ENCODE results near the gene PSMG2. TPM values are rescaled to one million over a fixed set of nuclear protein-coding genes. Genes with fewer than 3 reads are reported as not detected.

PSMG2 gene
- total and polyA plus RNA-seq, 4 donors, result 53.9 to 94.0 (median 72.1) TPM

GRCh38 chr18:12703664-12704063 lies 822 bp downstream of the PSMG2 start:
- DNase-seq (no peak), ATAC-seq (ENCODE audit: low FRiP score) (no peak)
- H3K4me3 ChIP-seq (ENCODE audit: low read length in 2 of 2), result peak overlapping the region; percentile 90 to 97
- H3K36me3 ChIP-seq (ENCODE audit: control insufficient read depth in 1 of 2, insufficient read depth in 2 of 2, low read length in 1 of 2), result peaks cover 0 to 6% of the 10 kb centered on the region in 2 donors
- intact Hi-C loops (cut with DNase I), result no loop called here
- H3K4me1 ChIP-seq (ENCODE audit: control insufficient read depth in 1 of 2, insufficient read depth in 2 of 2, low read length in 2 of 2), result peaks cover 0 to 3% of the 10 kb centered on the region in 2 donors
- H3K9me3 ChIP-seq (ENCODE audit: control insufficient read depth, low read length), result no peaks in the 10 kb centered on the region
- no peaks in the 10 kb centered on the region for H3K27me3 ChIP-seq (ENCODE audit: control insufficient read depth in 1 of 2, insufficient read depth in 2 of 2, low read length in 1 of 2)
- 0 to 1% methylated on average over 2 of the region's 2 CpGs for WGBS, 2 donors
- peak overlapping the region in 1 of 2 donors; percentile 22 for H3K27ac ChIP-seq (ENCODE audit: low read depth in 1 of 2, low read length in 2 of 2)

DNA sequence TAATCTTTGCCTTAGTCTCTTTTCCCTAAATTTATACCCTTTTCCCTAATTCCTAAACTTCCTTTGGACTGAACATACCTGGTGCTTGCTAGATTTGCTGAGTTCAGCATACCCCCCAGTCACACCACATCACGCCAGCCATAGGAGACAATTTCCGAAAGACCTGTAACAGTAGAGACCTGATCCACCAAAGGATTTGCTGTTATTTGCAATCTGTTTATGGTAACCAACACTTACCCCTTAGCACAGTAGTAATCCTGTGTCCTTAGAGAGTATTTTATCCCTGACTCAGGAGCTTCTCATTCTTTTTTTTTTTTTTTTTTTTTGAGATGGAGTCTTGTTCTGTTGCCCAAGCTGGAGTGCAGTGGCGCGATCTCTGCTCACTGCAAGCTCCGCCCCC lies 8.6 kb downstream of the PSMG2 start:
- H3K4me3 ChIP-seq (ENCODE audit: low read length in 2 of 2), result no peak overlapping the region
- ATAC-seq (ENCODE audit: low FRiP score) (no peak), DNase-seq (no peak)
- intact Hi-C loops (cut with DNase I), result no loop called here
- WGBS, 2 donors, result 96 to 99% methylated on average over 5 of the region's 5 CpGs
- H3K27me3 ChIP-seq (ENCODE audit: control insufficient read depth in 1 of 2, insufficient read depth in 2 of 2, low read length in 1 of 2), result no peaks in the 10 kb centered on the region
- no peak overlapping the region for H3K27ac ChIP-seq (ENCODE audit: low read depth in 1 of 2, low read length in 2 of 2)
- H3K4me1 ChIP-seq (ENCODE audit: control insufficient read depth in 1 of 2, insufficient read depth in 2 of 2, low read length in 2 of 2), result no peaks in the 10 kb centered on the region
- H3K9me3 ChIP-seq (ENCODE audit: control insufficient read depth, low read length), result no peaks in the 10 kb centered on the region
- H3K36me3 ChIP-seq (ENCODE audit: control insufficient read depth in 1 of 2, insufficient read depth in 2 of 2, low read length in 1 of 2), result peaks cover 11 to 13% of the 10 kb centered on the region in 2 donors

- DNase-seq, result no peak
- no peak for ATAC-seq (ENCODE audit: low FRiP score)
- Histone ChIP-seq H3K4me3 (ENCODE audit: low read length in 2 of 2) (no peak overlapping the region), H3K4me1 (ENCODE audit: control insufficient read depth in 1 of 2, insufficient read depth in 2 of 2, low read length in 2 of 2) (no peaks in the 10 kb centered on the region), H3K9me3 (ENCODE audit: control insufficient read depth, low read length) (no peaks in the 10 kb centered on the region), H3K27me3 (ENCODE audit: control insufficient read depth in 1 of 2, insufficient read depth in 2 of 2, low read length in 1 of 2) (no peaks in the 10 kb centered on the region), H3K27ac (ENCODE audit: low read depth in 1 of 2, low read length in 2 of 2) (no peak overlapping the region), H3K36me3 (ENCODE audit: control insufficient read depth in 1 of 2, insufficient read depth in 2 of 2, low read length in 1 of 2) (peaks cover 4 to 5% of the 10 kb centered on the region in 2 donors)
- WGBS, 2 donors, result 87 to 90% methylated on average over 5 of the region's 5 CpGs
- intact Hi-C loops (cut with DNase I), result loop anchor here in 1 of 2 donors (5.0 kb wide), 1 partner anchor 276 kb away; no protein-coding TSS in a partner anchor
These were observed 18.8 kb downstream of the PSMG2 start for GRCh38 chr18:12721495-12722275.

DNA sequence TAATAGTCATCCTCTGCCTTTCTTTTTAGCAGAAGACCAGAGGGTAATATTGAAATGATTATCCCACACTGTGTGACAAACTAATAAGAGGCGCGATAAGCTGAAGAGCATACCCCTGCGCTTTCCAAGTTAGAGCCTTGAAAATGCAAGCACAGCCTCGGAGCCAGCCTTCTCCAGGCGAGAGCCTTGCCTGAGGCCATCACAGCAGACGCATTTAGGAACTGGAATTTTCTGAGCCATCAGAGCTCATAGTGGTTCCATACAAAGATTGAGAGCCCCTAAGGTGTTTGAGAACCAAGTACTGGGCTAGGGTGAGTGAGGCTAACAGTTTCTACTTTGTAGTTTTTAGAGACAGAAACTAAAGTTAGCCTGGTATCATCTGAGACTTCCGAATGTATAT lies 19.9 kb downstream of the PSMG2 start:
- intact Hi-C loops (cut with DNase I), result loop anchor here in 1 of 2 donors (5.0 kb wide), 1 partner anchor 275 kb away; no protein-coding TSS in a partner anchor
- Histone ChIP-seq H3K27ac (ENCODE audit: low read depth in 1 of 2, low read length in 2 of 2) (no peak overlapping the region), H3K27me3 (ENCODE audit: control insufficient read depth in 1 of 2, insufficient read depth in 2 of 2, low read length in 1 of 2) (no peaks in the 10 kb centered on the region), H3K36me3 (ENCODE audit: control insufficient read depth in 1 of 2, insufficient read depth in 2 of 2, low read length in 1 of 2) (peaks cover 4 to 5% of the 10 kb centered on the region in 2 donors), H3K9me3 (ENCODE audit: control insufficient read depth, low read length) (no peaks in the 10 kb centered on the region), H3K4me3 (ENCODE audit: low read length in 2 of 2) (no peak overlapping the region), H3K4me1 (ENCODE audit: control insufficient read depth in 1 of 2, insufficient read depth in 2 of 2, low read length in 2 of 2) (no peaks in the 10 kb centered on the region)
- whole genome bisulfite sequencing, 2 donors, result 81 to 89% methylated on average over 7 of the region's 7 CpGs
- ATAC-seq (ENCODE audit: low FRiP score), result no peak
- no peak for DNase-seq

GRCh38 chr18:12726331-12726730 lies 23.5 kb downstream of the PSMG2 start:
- ATAC-seq (ENCODE audit: low FRiP score), result no peak
- 67 to 68% methylated on average over 4 of the region's 4 CpGs for WGBS, 2 donors
- no peak overlapping the region for H3K27ac ChIP-seq (ENCODE audit: low read depth in 1 of 2, low read length in 2 of 2)
- H3K9me3 ChIP-seq (ENCODE audit: control insufficient read depth, low read length), result no peaks in the 10 kb centered on the region
- no peak overlapping the region for H3K4me3 ChIP-seq (ENCODE audit: low read length in 2 of 2)
- no peak for DNase-seq
- no peaks in the 10 kb centered on the region for H3K4me1 ChIP-seq (ENCODE audit: control insufficient read depth in 1 of 2, insufficient read depth in 2 of 2, low read length in 2 of 2)
- intact Hi-C loops (cut with DNase I), result loop anchor here in 1 of 2 donors (2.0 kb wide), 1 partner anchor 208 kb away; no protein-coding TSS in a partner anchor
- no peaks in the 10 kb centered on the region for H3K27me3 ChIP-seq (ENCODE audit: control insufficient read depth in 1 of 2, insufficient read depth in 2 of 2, low read length in 1 of 2)
- peaks cover 4 to 5% of the 10 kb centered on the region in 2 donors for H3K36me3 ChIP-seq (ENCODE audit: control insufficient read depth in 1 of 2, insufficient read depth in 2 of 2, low read length in 1 of 2)

- DNase-seq (no peak), ATAC-seq (ENCODE audit: low FRiP score) (peak; percentile 83)
- intact Hi-C loops (cut with DNase I), result loop anchor here (1.0 to 2.0 kb wide), 2 partner anchors 207 to 208 kb away; no protein-coding TSS in a partner anchor
- 56 to 58% methylated on average over 14 of the region's 14 CpGs for WGBS, 2 donors
- Histone ChIP-seq H3K27me3 (ENCODE audit: control insufficient read depth in 1 of 2, insufficient read depth in 2 of 2, low read length in 1 of 2) (no peaks in the 10 kb centered on the region), H3K27ac (ENCODE audit: low read depth in 1 of 2, low read length in 2 of 2) (no peak overlapping the region), H3K4me3 (ENCODE audit: low read length in 2 of 2) (no peak overlapping the region), H3K36me3 (ENCODE audit: control insufficient read depth in 1 of 2, insufficient read depth in 2 of 2, low read length in 1 of 2) (peaks cover 4 to 5% of the 10 kb centered on the region in 2 donors), H3K9me3 (ENCODE audit: control insufficient read depth, low read length) (no peaks in the 10 kb centered on the region), H3K4me1 (ENCODE audit: control insufficient read depth in 1 of 2, insufficient read depth in 2 of 2, low read length in 2 of 2) (no peaks in the 10 kb centered on the region)
These were observed 24.1 kb downstream of the PSMG2 start for GRCh38 chr18:12726774-12727550.

GRCh38 chr18:12737243-12737902 lies 34.5 kb downstream of the PSMG2 start:
- H3K27ac ChIP-seq (ENCODE audit: low read depth in 1 of 2, low read length in 2 of 2), result no peak overlapping the region
- ATAC-seq (ENCODE audit: low FRiP score) (no peak), DNase-seq (no peak)
- no peaks in the 10 kb centered on the region for H3K27me3 ChIP-seq (ENCODE audit: control insufficient read depth in 1 of 2, insufficient read depth in 2 of 2, low read length in 1 of 2)
- intact Hi-C loops (cut with DNase I), result no loop called here
- no peaks in the 10 kb centered on the region for H3K4me1 ChIP-seq (ENCODE audit: control insufficient read depth in 1 of 2, insufficient read depth in 2 of 2, low read length in 2 of 2)
- H3K36me3 ChIP-seq (ENCODE audit: control insufficient read depth in 1 of 2, insufficient read depth in 2 of 2, low read length in 1 of 2), result no peaks in the 10 kb centered on the region
- no peaks in the 10 kb centered on the region for H3K9me3 ChIP-seq (ENCODE audit: control insufficient read depth, low read length)
- no peak overlapping the region for H3K4me3 ChIP-seq (ENCODE audit: low read length in 2 of 2)
- WGBS, 2 donors, result 85 to 88% methylated on average over 19 of the region's 19 CpGs

GRCh38 chr18:12741351-12741750 lies 38.5 kb downstream of the PSMG2 start:
- intact Hi-C loops (cut with DNase I), result no loop called here
- Histone ChIP-seq H3K4me1 (ENCODE audit: control insufficient read depth in 1 of 2, insufficient read depth in 2 of 2, low read length in 2 of 2) (no peaks in the 10 kb centered on the region), H3K27ac (ENCODE audit: low read depth in 1 of 2, low read length in 2 of 2) (no peak overlapping the region), H3K4me3 (ENCODE audit: low read length in 2 of 2) (no peak overlapping the region), H3K27me3 (ENCODE audit: control insufficient read depth in 1 of 2, insufficient read depth in 2 of 2, low read length in 1 of 2) (no peaks in the 10 kb centered on the region), H3K36me3 (ENCODE audit: control insufficient read depth in 1 of 2, insufficient read depth in 2 of 2, low read length in 1 of 2) (no peaks in the 10 kb centered on the region), H3K9me3 (ENCODE audit: control insufficient read depth, low read length) (no peaks in the 10 kb centered on the region)
- WGBS, 2 donors, result 84 to 87% methylated on average over 6 of the region's 6 CpGs
- ATAC-seq (ENCODE audit: low FRiP score) (no peak), DNase-seq (no peak)
